GM19463 (cell line): ENCODE measurements around the gene ARPP19.
"Not testable (repeated sequence)": the region's sequence is repeated elsewhere in the genome, so short reads cannot be mapped to it uniquely, and the experiment has no call there.

ENCODE experiments used
- ATAC-seq: cut with Tn5 transposase; IDR thresholded peaks from one replicate; pipeline ENCODE4 v1.9.1; 2021; ENCODE audit warnings: mild to moderate bottlenecking, moderate library complexity; ENCODE audit not compliant: unreplicated experiment

ARPP19 gene

GRCh38 chr15:52515343-52515742 is 53.5 kb downstream of the ARPP19 start:
- ATAC-seq: no peak

- ATAC-seq: no peak
These were observed 54.3 kb downstream of the ARPP19 start for GRCh38 chr15:52514482-52514881.

GRCh38 chr15:52512869-52513268 is 56.0 kb downstream of the ARPP19 start:
- not testable (repeated sequence) for ATAC-seq

GRCh38 chr15:52511084-52511483 is 57.7 kb downstream of the ARPP19 start:
- ATAC-seq: no peak

- ATAC-seq: no peak
These were observed 59.2 kb downstream of the ARPP19 start for GRCh38 chr15:52509500-52510245.

- no peak for ATAC-seq
These were observed 62.3 kb downstream of the ARPP19 start for GRCh38 chr15:52506549-52506948.

- no peak for ATAC-seq
These were observed 63.7 kb downstream of the ARPP19 start for GRCh38 chr15:52505151-52505550.

- peak; percentile 70 for ATAC-seq
These were observed 64.9 kb downstream of the ARPP19 start for GRCh38 chr15:52503788-52504496.

GRCh38 chr15:52502608-52503007 is 66.2 kb downstream of the ARPP19 start:
- ATAC-seq: no peak

GRCh38 chr15:52499506-52499905 is 69.3 kb downstream of the ARPP19 start:
- ATAC-seq: no peak

- no peak for ATAC-seq
These were observed 70.1 kb downstream of the ARPP19 start for GRCh38 chr15:52498706-52499105.
